ENCODE measurements around the gene FAM110D. TPM values are rescaled to one million over a fixed set of nuclear protein-coding genes. Genes with fewer than 3 reads are reported as not detected.

Gene FAM110D
- 1 to 10 TPM; 2.1 to 4.7 (median 3.1) TPM for total RNA-seq
- polyA plus RNA-seq = 1 to 10 TPM; 3.8 to 6.1 TPM
- long read RNA-seq, donor 1, transcript FAM110D-201 (2 exons, 2,858 nt) = major isoform, 10 of 23 reads
- long read RNA-seq, donor 1, partial matches to known transcripts = 0 of 23 reads
- long read RNA-seq, donor 1, other reads (novel, unspliced or antisense) = 13 of 23 reads
- long read RNA-seq, donor 2, transcript FAM110D-201 (2 exons, 2,858 nt) = major isoform, 7 of 17 reads
- long read RNA-seq, donor 2, partial matches to known transcripts = 0 of 17 reads
- long read RNA-seq, donor 2, other reads (novel, unspliced or antisense) = 10 of 17 reads
- long read RNA-seq, donor 3, partial matches to known transcripts = 0 of 1 reads
- long read RNA-seq, donor 3, other reads (novel, unspliced or antisense) = 0 of 1 reads

DNA sequence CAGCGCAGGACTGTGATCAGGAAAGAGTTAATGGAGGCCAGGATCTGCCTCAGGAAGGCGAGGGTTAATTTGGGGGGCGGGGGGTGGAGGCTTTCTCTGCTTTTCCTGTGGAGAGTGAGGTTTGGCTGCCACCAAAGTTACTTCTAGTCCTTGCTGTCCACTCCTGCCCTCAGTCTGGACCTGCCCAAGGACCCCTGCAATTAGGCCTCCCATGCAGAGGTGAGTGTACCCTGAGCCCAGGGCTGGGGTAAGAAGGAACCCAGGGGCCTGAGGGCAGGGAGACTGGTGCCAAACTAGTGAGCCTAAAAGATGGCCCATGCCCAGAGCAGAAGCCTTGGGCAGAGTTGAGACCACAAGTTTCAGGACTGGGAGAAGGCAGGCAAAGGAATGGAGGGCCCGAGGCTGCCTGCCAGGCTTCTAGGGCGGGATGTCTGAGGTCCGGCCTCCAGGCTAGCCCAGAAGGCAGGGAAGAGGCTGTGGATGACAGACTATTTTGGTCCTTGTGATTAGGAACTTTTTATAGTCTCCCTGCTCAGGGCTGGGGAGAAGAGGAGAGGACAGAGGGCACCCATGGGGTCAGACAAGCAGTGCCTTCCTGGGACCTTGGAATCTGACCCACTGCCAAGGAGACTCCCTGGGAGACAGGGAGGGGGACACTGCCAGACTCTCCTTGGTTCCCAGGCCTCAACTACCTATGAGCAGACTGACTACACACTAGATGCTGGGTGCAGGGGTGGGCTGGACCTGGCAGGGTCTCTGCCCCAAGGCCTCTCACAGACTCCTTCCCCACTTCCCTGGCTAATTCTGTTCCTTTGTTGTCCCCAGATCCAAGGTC, at the start of gene FAM110D:
FAM110D (plus strand) TSS at position 172 of the 835 bp plus-strand sequence. CDS start 2,213 bp downstream, outside the sequence.
- TF ChIP-seq, protein P1, sequence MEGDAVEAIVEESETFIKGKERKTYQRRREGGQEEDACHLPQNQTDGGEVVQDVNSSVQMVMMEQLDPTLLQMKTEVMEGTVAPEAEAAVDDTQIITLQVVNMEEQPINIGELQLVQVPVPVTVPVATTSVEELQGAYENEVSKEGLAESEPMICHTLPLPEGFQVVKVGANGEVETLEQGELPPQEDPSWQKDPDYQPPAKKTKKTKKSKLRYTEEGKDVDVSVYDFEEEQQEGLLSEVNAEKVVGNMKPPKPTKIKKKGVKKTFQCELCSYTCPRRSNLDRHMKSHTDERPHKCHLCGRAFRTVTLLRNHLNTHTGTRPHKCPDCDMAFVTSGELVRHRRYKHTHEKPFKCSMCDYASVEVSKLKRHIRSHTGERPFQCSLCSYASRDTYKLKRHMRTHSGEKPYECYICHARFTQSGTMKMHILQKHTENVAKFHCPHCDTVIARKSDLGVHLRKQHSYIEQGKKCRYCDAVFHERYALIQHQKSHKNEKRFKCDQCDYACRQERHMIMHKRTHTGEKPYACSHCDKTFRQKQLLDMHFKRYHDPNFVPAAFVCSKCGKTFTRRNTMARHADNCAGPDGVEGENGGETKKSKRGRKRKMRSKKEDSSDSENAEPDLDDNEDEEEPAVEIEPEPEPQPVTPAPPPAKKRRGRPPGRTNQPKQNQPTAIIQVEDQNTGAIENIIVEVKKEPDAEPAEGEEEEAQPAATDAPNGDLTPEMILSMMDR (IDR thresholded peaks at IDR 0.05) = no peak
- ATAC-seq (peak; percentile 39 to 77 (median 64)), DNase-seq (peak; percentile 48 to 65)
- Histone ChIP-seq H3K27ac (peak within 1 kb of the TSS; percentile 85 to 97 (median 93)), H3K36me3 (peaks cover 0 to 6% (median 0%) of the 10 kb centered on the region in 9 donors), H3K27me3 (peaks cover 0 to 80% (median 0%) of the 10 kb centered on the region in 7 donors), H3K4me1 (peaks cover 29 to 93% (median 69%) of the 10 kb centered on the region in 9 donors), H3K9me3 (no peaks in the 10 kb centered on the region), H3K4me3 (peak within 1 kb of the TSS; percentile 19 to 70 (median 60))
- WGBS, 2 donors = 18 to 22% methylated on average over 6 of the region's 6 CpGs
- intact Hi-C loops (cut with DNase I) = loop anchor here in 2 of 10 donors (2.0 to 10.0 kb wide), 2 partner anchors 48 to 264 kb away; partner anchors contain the start of gene PDIK1L (in 1 of the 2)

DNA sequence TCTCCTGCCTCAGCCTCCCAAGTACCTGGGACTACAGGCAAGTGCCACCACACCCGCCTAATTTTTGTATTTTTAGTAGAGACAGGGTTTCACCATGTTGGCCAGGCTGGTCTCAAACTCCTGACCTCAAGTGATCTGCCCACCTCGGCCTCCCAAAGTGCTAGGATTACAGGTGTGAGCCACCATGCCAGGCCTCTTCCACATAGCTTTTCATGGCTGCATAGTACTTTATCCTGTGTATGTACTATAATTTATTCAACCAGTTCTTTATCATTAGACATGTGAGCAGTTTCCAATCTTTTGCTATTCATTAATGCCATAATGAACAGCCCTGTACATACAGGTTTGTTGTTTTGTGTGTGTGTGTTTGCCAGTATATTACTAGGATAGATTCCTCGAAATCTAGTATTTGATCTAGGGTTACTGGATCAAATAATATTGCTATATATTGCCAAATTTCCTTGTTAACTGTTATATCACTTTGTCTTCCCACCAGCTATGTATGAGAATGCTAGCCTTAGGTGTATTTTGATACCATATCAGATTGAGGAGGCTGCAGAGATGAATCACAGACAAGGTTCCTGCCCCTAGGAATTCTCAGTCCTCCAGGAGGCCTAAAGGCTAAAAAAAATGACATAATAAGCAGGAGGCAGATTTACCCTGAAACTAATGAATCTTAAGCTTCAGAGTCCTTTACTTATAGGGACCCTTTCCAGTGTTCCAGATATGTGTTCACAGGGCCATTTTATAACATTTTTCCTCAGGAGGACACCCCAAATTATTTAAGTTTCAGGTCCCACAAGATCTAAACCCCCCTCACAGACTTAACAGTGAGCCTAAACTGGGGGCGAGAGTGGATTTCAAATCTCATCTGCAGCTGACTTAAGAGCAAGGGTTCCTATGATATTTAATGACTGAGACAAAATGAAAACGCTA, 49.4 kb upstream of the FAM110D start:
- H3K4me1 ChIP-seq = peaks cover 6 to 42% (median 35%) of the 10 kb centered on the region in 9 donors
- ATAC-seq (no peak), DNase-seq (no peak)
- H3K4me3 ChIP-seq = peak overlapping the region in 1 of 10 donors; percentile 100
- intact Hi-C loops (cut with DNase I) = loop anchor here (2.0 to 10.0 kb wide), 13 partner anchors 38 to 305 kb away; partner anchors contain the start of genes CEP85 (in 4 of the 10), C1orf232 (in 2 of the 10), LIN28A (in 2 of the 10) and ZNF593 (in 2 of the 10)
- 89 to 94% methylated on average over 5 of the region's 5 CpGs for WGBS, 2 donors
- no peaks in the 10 kb centered on the region for H3K27me3 ChIP-seq
- TF ChIP-seq, protein P1 (IDR thresholded peaks at IDR 0.05) = no peak
- H3K9me3 ChIP-seq = no peaks in the 10 kb centered on the region
- peaks cover 0 to 5% (median 0%) of the 10 kb centered on the region in 9 donors for H3K36me3 ChIP-seq
- H3K27ac ChIP-seq = peak overlapping the region in 1 of 10 donors; percentile 94

DNA sequence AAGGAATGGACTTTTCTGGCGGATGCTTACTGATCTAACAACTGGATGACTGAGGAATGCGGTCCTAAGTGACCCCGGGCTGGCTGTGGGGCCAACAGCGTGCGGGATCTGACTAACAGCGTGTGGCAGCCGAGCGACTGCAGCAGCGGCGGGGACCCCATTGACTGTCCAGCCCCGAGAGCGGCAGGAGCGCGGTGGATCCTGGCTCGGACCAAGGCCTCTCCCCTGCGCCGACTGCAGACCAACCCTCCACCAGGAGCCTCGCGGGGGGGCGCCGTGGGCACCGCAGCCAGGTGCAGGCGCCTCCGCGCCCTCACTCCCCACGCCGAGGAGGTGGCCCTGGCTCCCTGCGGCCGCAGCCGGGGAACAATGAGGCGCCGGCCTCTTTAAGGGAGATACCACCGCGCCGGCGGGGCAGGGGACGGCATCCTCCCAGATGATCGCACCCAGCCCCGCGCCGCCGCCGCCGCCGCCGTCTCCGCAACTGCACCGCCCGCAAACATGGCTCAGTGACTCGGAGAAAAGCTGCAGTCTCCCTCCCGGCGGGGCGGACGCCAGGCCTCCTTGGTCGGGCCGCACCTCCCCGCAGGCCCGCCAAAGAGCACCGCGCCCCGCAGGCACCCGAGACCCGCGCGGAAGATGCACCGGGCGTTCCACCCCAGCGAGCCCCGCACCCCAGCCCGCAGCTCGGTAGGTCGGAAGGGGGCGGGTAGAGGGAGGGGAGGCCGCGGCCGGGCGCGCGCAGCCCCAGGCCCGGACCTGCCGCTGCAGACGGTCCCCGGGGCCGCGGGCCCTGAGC, 47.9 kb upstream of the FAM110D start:
- DNase-seq (peak; percentile 73 to 79), ATAC-seq (peak; percentile 61 to 73 (median 68))
- Histone ChIP-seq H3K9me3 (no peaks in the 10 kb centered on the region), H3K27ac (peak overlapping the region; percentile 80 to 100 (median 97)), H3K36me3 (peaks cover 0 to 19% (median 7%) of the 10 kb centered on the region in 9 donors), H3K4me3 (peak overlapping the region; percentile 79 to 100 (median 96)), H3K4me1 (peaks cover 6 to 44% (median 34%) of the 10 kb centered on the region in 9 donors), H3K27me3 (no peaks in the 10 kb centered on the region)
- WGBS, 2 donors = 0% methylated on average over 68 to 85 of the region's 85 CpGs
- intact Hi-C loops (cut with DNase I) = loop anchor here in 6 of 10 donors (1.0 to 10.0 kb wide), 7 partner anchors 36 to 124 kb away; partner anchors contain the start of genes C1orf232 (in 1 of the 6), CEP85 (in 1 of the 6), FAM110D (in 1 of the 6) and ZNF593 (in 1 of the 6)
- TF ChIP-seq, protein P1 (IDR thresholded peaks at IDR 0.05) = peak in 1 of 9 donors; percentile 14

Measured in heart right ventricle (tissue), 16 donors.